ENCODE data around the gene ATP6V0D1. TPM values are rescaled to one million over a fixed set of nuclear protein-coding genes. Genes with fewer than 3 reads are reported as not detected.

The ATP6V0D1 gene
- total RNA-seq, 2 donors from 2014 or later = 27.9 to 28.1 TPM

- H3K27ac Mint-ChIP-seq = no peak overlapping the region
These were observed 50.4 kb downstream of the ATP6V0D1 start for GRCh38 chr16:67430504-67430976.

GRCh38 chr16:67429799-67430503 lies 51.0 kb downstream of the ATP6V0D1 start:
- DNase-seq (no peak), ATAC-seq (replicated peaks in 1 of 2) (no peak)
- no peak overlapping the region for H3K27ac Mint-ChIP-seq
- H3K4me1 Mint-ChIP-seq (ENCODE audit: low read depth) = peaks cover 9% of the 10 kb centered on the region
- H3K27me3 Mint-ChIP-seq (ENCODE audit: low read depth) = peaks cover 30% of the 10 kb centered on the region
- peak overlapping the region; percentile 86 to 88 for H3K4me3 Mint-ChIP-seq
- no peaks in the 10 kb centered on the region for H3K9me3 Mint-ChIP-seq
- no peaks in the 10 kb centered on the region for H3K36me3 Mint-ChIP-seq (ENCODE audit: insufficient read depth in 2 of 2)

More at GRCh38 chr16:67430504-67430976, 50.4 kb downstream of the ATP6V0D1 start:
- Mint-ChIP-seq H3K9me3 (no peaks in the 10 kb centered on the region), H3K36me3 (ENCODE audit: insufficient read depth in 2 of 2) (no peaks in the 10 kb centered on the region), H3K4me1 (ENCODE audit: low read depth) (peaks cover 14% of the 10 kb centered on the region), H3K4me3 (peak overlapping the region; percentile 86 to 88), H3K27me3 (ENCODE audit: low read depth) (peaks cover 30% of the 10 kb centered on the region)
- ATAC-seq (replicated peaks in 1 of 2) = peak; percentile 58 to 59
- peak; percentile 40 to 46 for DNase-seq

DNA sequence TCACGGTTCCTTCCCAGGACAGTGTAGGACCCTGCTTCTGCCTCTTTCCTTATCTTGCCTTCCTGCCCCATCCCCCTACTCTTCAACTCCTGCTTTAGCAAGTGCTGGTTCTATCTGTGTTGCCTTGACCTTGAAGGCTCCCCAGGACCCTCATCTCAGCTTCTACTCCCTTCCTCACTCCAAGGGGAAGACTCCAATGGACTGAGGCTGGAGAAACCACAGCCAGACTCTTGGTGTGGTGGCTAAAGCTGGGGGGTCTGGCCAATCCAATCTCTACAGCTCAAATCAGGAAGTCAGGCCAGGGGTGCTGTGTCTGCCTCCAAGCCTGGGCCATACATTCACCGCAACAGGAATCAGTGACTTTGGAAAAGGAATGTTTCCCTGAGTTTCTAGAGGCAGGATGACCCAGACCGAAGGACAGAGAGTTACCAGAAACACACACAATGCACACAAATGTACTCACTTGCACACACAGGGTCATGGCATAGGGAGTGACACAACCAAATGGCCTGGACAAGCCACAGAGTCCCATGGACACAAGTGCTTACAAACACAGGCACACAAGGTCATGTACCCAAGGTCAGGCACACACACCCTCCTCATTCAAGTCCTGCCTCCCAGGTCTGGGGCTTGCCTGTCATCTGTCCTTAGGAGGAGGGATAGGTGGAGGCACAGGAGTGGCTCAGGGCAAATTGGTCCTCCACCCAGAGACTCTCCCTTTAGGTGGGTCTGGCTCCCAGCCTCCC lies 51.7 kb downstream of the ATP6V0D1 start:
- Mint-ChIP-seq H3K27me3 (ENCODE audit: low read depth) (peaks cover 30% of the 10 kb centered on the region), H3K36me3 (ENCODE audit: insufficient read depth in 2 of 2) (no peaks in the 10 kb centered on the region), H3K9me3 (no peaks in the 10 kb centered on the region), H3K27ac (no peak overlapping the region), H3K4me3 (peak overlapping the region; percentile 60 to 68), H3K4me1 (ENCODE audit: low read depth) (peaks cover 4% of the 10 kb centered on the region)
- DNase-seq = no peak
- ATAC-seq (replicated peaks in 1 of 2) = no peak

DNA sequence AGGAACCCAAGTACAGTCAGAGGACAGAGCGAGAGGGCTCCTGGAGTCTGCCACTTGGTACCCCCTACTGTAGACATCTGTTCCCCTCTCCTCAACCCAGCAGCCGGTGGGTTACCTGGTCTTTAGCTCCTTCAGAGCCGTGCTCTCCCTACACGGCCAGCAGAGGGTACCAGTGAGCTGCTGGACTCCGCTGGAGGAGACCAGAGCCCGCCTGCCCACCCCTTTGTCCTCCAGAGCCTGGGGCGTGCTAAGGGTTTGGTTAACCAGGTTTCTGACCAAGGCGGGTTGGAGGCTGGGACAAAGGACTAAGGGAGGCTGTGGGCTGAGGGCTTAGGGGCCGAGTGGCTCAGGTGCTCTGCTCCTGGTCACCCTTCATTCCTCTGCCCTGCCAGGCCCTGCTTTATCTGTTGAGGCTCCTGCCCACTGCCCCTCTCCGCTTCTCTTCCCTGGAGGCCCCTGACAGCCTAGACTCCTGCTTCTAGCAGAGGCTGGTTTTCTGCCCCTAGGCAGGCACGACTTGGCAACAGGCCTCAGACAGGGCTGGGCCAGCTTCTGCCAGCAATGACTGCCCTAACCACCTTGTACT lies 52.7 kb downstream of the ATP6V0D1 start:
- H3K27ac Mint-ChIP-seq = no peak overlapping the region
- ATAC-seq (replicated peaks in 1 of 2) = peak; percentile 69
- peaks cover 4% of the 10 kb centered on the region for H3K4me1 Mint-ChIP-seq (ENCODE audit: low read depth)
- no peaks in the 10 kb centered on the region for H3K9me3 Mint-ChIP-seq
- DNase-seq = peak; percentile 73 to 75
- H3K4me3 Mint-ChIP-seq = no peak overlapping the region
- no peaks in the 10 kb centered on the region for H3K36me3 Mint-ChIP-seq (ENCODE audit: insufficient read depth in 2 of 2)
- peaks cover 30% of the 10 kb centered on the region for H3K27me3 Mint-ChIP-seq (ENCODE audit: low read depth)

- DNase-seq (no peak), ATAC-seq (replicated peaks in 1 of 2) (no peak)
- Mint-ChIP-seq H3K4me1 (ENCODE audit: low read depth) (peaks cover 4% of the 10 kb centered on the region), H3K36me3 (ENCODE audit: insufficient read depth in 2 of 2) (no peaks in the 10 kb centered on the region), H3K9me3 (no peaks in the 10 kb centered on the region), H3K27ac (no peak overlapping the region), H3K27me3 (ENCODE audit: low read depth) (peaks cover 30% of the 10 kb centered on the region), H3K4me3 (no peak overlapping the region)
These were observed 54.0 kb downstream of the ATP6V0D1 start for GRCh38 chr16:67426950-67427349.

- DNase-seq = no peak
- ATAC-seq (replicated peaks in 1 of 2) = no peak
- no peak overlapping the region for H3K27ac Mint-ChIP-seq
- no peaks in the 10 kb centered on the region for H3K36me3 Mint-ChIP-seq (ENCODE audit: insufficient read depth in 2 of 2)
- H3K4me3 Mint-ChIP-seq = no peak overlapping the region
- H3K9me3 Mint-ChIP-seq = no peaks in the 10 kb centered on the region
- peaks cover 4% of the 10 kb centered on the region for H3K4me1 Mint-ChIP-seq (ENCODE audit: low read depth)
- H3K27me3 Mint-ChIP-seq (ENCODE audit: low read depth) = peaks cover 30% of the 10 kb centered on the region
These were observed 54.9 kb downstream of the ATP6V0D1 start for GRCh38 chr16:67426022-67426421.

- no peak overlapping the region for H3K4me3 Mint-ChIP-seq
- H3K27ac Mint-ChIP-seq = no peak overlapping the region
- DNase-seq = no peak
- ATAC-seq (replicated peaks in 1 of 2) = no peak
- no peaks in the 10 kb centered on the region for H3K36me3 Mint-ChIP-seq (ENCODE audit: insufficient read depth in 2 of 2)
- no peaks in the 10 kb centered on the region for H3K9me3 Mint-ChIP-seq
- H3K27me3 Mint-ChIP-seq (ENCODE audit: low read depth) = peaks cover 30% of the 10 kb centered on the region
- peaks cover 4% of the 10 kb centered on the region for H3K4me1 Mint-ChIP-seq (ENCODE audit: low read depth)
These were observed 55.4 kb downstream of the ATP6V0D1 start for GRCh38 chr16:67425580-67425979.

- no peak overlapping the region for H3K27ac Mint-ChIP-seq
- ATAC-seq (replicated peaks in 1 of 2) = no peak
- no peak for DNase-seq
- peaks cover 26% of the 10 kb centered on the region for H3K27me3 Mint-ChIP-seq (ENCODE audit: low read depth)
- no peaks in the 10 kb centered on the region for H3K9me3 Mint-ChIP-seq
- no peak overlapping the region for H3K4me3 Mint-ChIP-seq
- H3K4me1 Mint-ChIP-seq (ENCODE audit: low read depth) = peaks cover 4% of the 10 kb centered on the region
- no peaks in the 10 kb centered on the region for H3K36me3 Mint-ChIP-seq (ENCODE audit: insufficient read depth in 2 of 2)
These were observed 55.9 kb downstream of the ATP6V0D1 start for GRCh38 chr16:67425061-67425460.

DNA sequence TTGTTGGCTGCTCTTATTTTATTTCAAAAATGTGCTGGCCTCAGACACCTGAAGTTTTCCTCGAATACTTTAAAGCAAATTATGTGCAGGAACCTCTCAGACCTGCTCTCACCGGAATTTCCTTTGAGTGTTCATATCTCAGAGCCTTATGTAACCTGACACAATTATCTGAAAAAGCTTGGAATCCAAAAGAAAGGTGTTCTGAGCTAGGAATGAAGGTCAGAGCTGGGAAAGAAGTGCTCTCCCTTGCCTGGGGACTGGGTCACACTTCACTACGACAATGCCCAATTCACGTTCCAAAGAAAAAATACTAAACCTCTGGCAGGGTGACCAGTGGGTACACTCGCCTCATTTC lies 56.7 kb downstream of the ATP6V0D1 start:
- no peak for DNase-seq
- Mint-ChIP-seq H3K9me3 (no peaks in the 10 kb centered on the region), H3K27me3 (ENCODE audit: low read depth) (peaks cover 24% of the 10 kb centered on the region), H3K36me3 (ENCODE audit: insufficient read depth in 2 of 2) (no peaks in the 10 kb centered on the region), H3K4me3 (no peak overlapping the region), H3K4me1 (ENCODE audit: low read depth) (no peaks in the 10 kb centered on the region), H3K27ac (no peak overlapping the region)
- no peak for ATAC-seq (replicated peaks in 1 of 2)

GRCh38 chr16:67423611-67424260 lies 57.2 kb downstream of the ATP6V0D1 start:
- Mint-ChIP-seq H3K27me3 (ENCODE audit: low read depth) (peaks cover 21% of the 10 kb centered on the region), H3K9me3 (no peaks in the 10 kb centered on the region), H3K4me3 (no peak overlapping the region), H3K4me1 (ENCODE audit: low read depth) (no peaks in the 10 kb centered on the region), H3K27ac (no peak overlapping the region), H3K36me3 (ENCODE audit: insufficient read depth in 2 of 2) (no peaks in the 10 kb centered on the region)
- no peak for DNase-seq
- ATAC-seq (replicated peaks in 1 of 2) = no peak

DNA sequence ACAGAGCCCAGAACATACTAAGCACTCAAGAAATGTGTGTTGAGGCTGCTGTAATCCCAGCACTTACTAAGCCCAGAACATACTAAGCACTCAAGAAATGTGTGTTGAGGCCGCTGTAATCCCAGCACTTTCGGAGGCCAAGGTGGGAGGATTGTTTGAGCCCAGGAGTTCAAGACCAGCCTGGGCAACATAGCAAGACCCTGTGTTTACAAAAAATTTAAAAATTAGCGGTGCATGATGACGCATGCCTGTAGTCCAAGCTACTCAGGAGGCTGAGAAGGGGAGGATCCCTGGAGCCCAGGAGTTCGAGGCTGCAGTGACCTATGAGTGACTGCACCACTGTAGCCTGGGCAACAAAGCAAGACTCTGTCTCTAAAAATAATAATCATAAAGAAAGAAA lies 57.9 kb downstream of the ATP6V0D1 start:
- no peak overlapping the region for H3K27ac Mint-ChIP-seq
- no peaks in the 10 kb centered on the region for H3K36me3 Mint-ChIP-seq (ENCODE audit: insufficient read depth in 2 of 2)
- H3K4me1 Mint-ChIP-seq (ENCODE audit: low read depth) = no peaks in the 10 kb centered on the region
- no peak for ATAC-seq (replicated peaks in 1 of 2)
- H3K4me3 Mint-ChIP-seq = no peak overlapping the region
- peaks cover 17% of the 10 kb centered on the region for H3K27me3 Mint-ChIP-seq (ENCODE audit: low read depth)
- DNase-seq = no peak
- H3K9me3 Mint-ChIP-seq = no peaks in the 10 kb centered on the region

GRCh38 chr16:67421030-67421429 lies 59.9 kb downstream of the ATP6V0D1 start:
- peaks cover 22% of the 10 kb centered on the region for H3K27me3 Mint-ChIP-seq (ENCODE audit: low read depth)
- no peak for ATAC-seq (replicated peaks in 1 of 2)
- no peak for DNase-seq
- no peak overlapping the region for H3K27ac Mint-ChIP-seq
- no peaks in the 10 kb centered on the region for H3K9me3 Mint-ChIP-seq
- H3K4me3 Mint-ChIP-seq = no peak overlapping the region
- H3K4me1 Mint-ChIP-seq (ENCODE audit: low read depth) = peaks cover 5% of the 10 kb centered on the region
- no peaks in the 10 kb centered on the region for H3K36me3 Mint-ChIP-seq (ENCODE audit: insufficient read depth in 2 of 2)

DNA sequence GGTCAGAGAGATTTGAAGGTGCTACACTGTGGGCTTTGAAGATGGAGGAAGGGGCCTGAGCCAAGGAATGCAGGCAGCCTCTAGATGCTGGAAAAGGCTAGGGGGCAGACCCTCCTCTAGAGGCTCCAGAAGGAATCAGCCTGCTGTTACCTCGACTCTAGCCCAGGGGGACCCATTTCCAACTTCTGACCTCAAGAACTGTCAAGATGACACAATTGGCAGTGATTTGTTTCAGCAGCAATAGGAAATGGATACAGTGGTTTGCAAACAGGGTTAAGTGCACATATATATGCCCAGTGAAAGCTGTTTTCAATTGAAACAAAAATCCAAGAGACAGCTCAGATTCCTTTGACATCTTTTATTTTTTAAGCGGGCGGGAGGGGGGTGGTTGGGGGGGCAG lies 61.0 kb downstream of the ATP6V0D1 start:
- Mint-ChIP-seq H3K27ac (no peak overlapping the region), H3K27me3 (ENCODE audit: low read depth) (peaks cover 32% of the 10 kb centered on the region), H3K4me1 (ENCODE audit: low read depth) (peaks cover 11% of the 10 kb centered on the region), H3K4me3 (no peak overlapping the region), H3K9me3 (no peaks in the 10 kb centered on the region), H3K36me3 (ENCODE audit: insufficient read depth in 2 of 2) (no peaks in the 10 kb centered on the region)
- no peak for DNase-seq
- ATAC-seq (replicated peaks in 1 of 2) = no peak

All from activated T-cell treated with anti-CD3 and anti-CD28 coated beads, Interleukin-2, amount 50 U/mL, for 72 hours (primary cell).